GM23338 (cell line): ENCODE data around the gene DUSP15.

Source experiments
- CTCF ChIP-seq, 2 experiments: fragments of 200-600 bp in 1 of 2; sonication (generic) in 1 of 2; conservative IDR thresholded peaks; 2 replicates each; pipeline versions ENCODE4 v1.5.1 to v1.6.1; 2016 to 2017; ENCODE audit warnings: antibody characterized with exemption in 2 of 2, low read depth in 2 of 2, mild to moderate bottlenecking in 2 of 2, moderate library complexity in 1 of 2
- ETS1 ChIP-seq: IDR thresholded peaks from 2 replicates; pipeline ENCODE4 v1.6.1; 2016; ENCODE audit warnings: antibody characterized with exemption
- EZH2 ChIP-seq: fragments of 200-600 bp; sonication (generic); IDR thresholded peaks from one replicate; pipeline ENCODE4 v1.8.0; 2017; ENCODE audit warnings: antibody characterized with exemption, mild to moderate bottlenecking, low read depth; ENCODE audit not compliant: unreplicated experiment
- EZH2phosphoT487 ChIP-seq: fragments of 200-600 bp; sonication (generic); IDR thresholded peaks from one replicate; pipeline ENCODE4 v1.8.1; 2018; ENCODE audit warnings: antibody characterized with exemption; ENCODE audit not compliant: unreplicated experiment
- NANOG ChIP-seq: IDR thresholded peaks from 2 replicates; pipeline ENCODE4 v1.6.1; 2016; ENCODE audit warnings: antibody characterized with exemption, borderline replicate concordance
- POLR2AphosphoS5 ChIP-seq: IDR thresholded peaks from 2 replicates; pipeline ENCODE4 v1.6.1; 2016; ENCODE audit warnings: antibody characterized with exemption, low read depth
- REST ChIP-seq: IDR thresholded peaks from one replicate; pipeline ENCODE4 v1.6.1; 2018; ENCODE audit warnings: antibody characterized with exemption; ENCODE audit not compliant: unreplicated experiment
- ZNF114 ChIP-seq: fragments of 250-450 bp; sonication (Bioruptor Pico); IDR thresholded peaks from 2 replicates; pipeline ENCODE4 v1.5.0; 2020; ENCODE audit warnings: mild to moderate bottlenecking, moderate library complexity

GRCh38 chr20:31824125-31824485, 46.2 kb downstream of the DUSP15 start:
- TF ChIP-seq EZH2 (no peak), EZH2phosphoT487 (no peak), CTCF (conservative IDR thresholded peaks at IDR 0.05; ENCODE audit: low read depth in 2 of 2) (no peak), ETS1 (no peak), REST (no peak), NANOG (no peak), POLR2AphosphoS5 (no peak), ZNF114 (CRISPR knock-in tag) (no peak)
